ENCODE results near the gene ARIH1.

- TF ChIP-seq CTCF (IDR thresholded peaks at IDR 0.05; ENCODE audit: extremely low read depth in 1 of 2, insufficient read depth in 1 of 2, low read depth in 1 of 2, low read length in 2 of 2) (no peak), GATA2 (IDR thresholded peaks at IDR 0.05; ENCODE audit: insufficient read depth, insufficient read length, low read depth, low read length) (no peak), POLR2AphosphoS5 (IDR thresholded peaks at IDR 0.05; ENCODE audit: insufficient read depth, low read depth, low read length) (no peak), EZH2 (IDR thresholded peaks at IDR 0.05; ENCODE audit: borderline replicate concordance, low read depth, low read length, severe bottlenecking) (no peak), MAX (IDR thresholded peaks at IDR 0.05; ENCODE audit: insufficient read depth, insufficient read length) (no peak), POLR2A (IDR thresholded peaks at IDR 0.05; ENCODE audit: low read depth, low read length) (no peak)
Measured at GRCh38 chr15:72516777-72517176, 42.6 kb downstream of the ARIH1 start.

Measured in endothelial cell of umbilical vein (primary cell).